ENCODE measurements around the gene PIAS4. TPM values are rescaled to one million over a fixed set of nuclear protein-coding genes. Genes with fewer than 3 reads are reported as not detected.

The PIAS4 gene
- total and polyA plus RNA-seq, 10 of the 15 experiments (the other 5 are each of a cell fraction or from before 2014, with no cell fraction given), result 0.13 to 25.1 (median 11.3) TPM

DNA sequence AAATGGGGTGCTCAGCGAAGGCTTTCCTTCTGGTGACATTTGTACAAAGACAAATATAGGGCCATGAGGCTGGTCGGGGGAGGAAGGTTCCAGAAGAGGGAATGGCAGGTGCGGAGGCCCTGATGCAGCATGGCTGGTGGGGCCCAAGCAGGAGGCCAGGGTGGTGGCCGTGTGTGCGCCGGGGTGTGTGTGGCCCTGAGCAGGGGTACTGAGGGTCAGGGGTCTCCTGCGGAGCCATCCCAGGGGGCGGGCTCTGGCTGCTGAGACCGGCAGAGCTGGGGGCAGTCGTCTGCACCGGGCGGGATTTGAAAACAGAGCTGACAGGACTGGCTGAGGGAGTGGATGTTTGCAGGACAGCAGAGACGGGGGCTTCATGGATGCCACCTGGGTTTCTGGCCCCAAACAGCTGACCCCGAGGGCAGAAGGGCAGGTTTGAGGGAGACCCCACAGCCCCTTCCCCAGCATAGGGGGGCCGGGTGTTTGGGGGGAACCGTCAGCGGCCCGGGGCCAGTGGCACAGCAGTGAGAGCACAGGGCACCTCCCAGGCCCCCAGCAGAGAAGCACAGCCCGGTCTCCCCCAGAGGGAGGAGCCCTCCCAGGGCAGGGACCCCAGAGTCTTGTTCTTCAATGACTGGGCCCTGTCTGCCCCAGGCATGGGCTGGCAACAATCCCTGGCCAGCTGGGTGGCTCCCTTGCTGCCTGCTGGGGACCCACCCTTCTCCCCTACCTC is 11.4 kb downstream of the PIAS4 start:
- no peaks in the 10 kb centered on the region for H3K9me3 ChIP-seq (replicated peaks; ENCODE audit: control insufficient read depth, insufficient read depth, low read length)
- RAD21 ChIA-PET (ENCODE audit: unreplicated experiment), result no interaction called here
- no peaks in the 10 kb centered on the region for H3K4me1 ChIP-seq (ENCODE audit: control insufficient read depth, insufficient read depth, low read length)
- FAIRE-seq (no peak), DNase-seq (ENCODE audit: low read depth, low spot score) (no peak), ATAC-seq (no peak)
- intact Hi-C loops (cut with micrococcal nuclease; ENCODE audit: unreplicated experiment), result no loop called here
- CTCF ChIA-PET, result no interaction called here
- WGBS (ENCODE audit: insufficient coverage, insufficient replicate concordance, low lambda C conversion rate, missing lambda C conversion rate), result 92% methylated on average over 17 of the region's 19 CpGs
- peaks cover 1% of the 10 kb centered on the region; the same call in 1 of the 2 replicates for H3K79me2 ChIP-seq (ENCODE audit: control insufficient read depth, insufficient read depth, low read length)
- SMC1A ChIA-PET (ENCODE audit: uncharacterized antibody, unreplicated experiment), result no interaction called here
- no peak overlapping the region for H3K4me3 ChIP-seq
- H3K9ac ChIP-seq (ENCODE audit: control insufficient read depth, insufficient read depth, low read length), result no peak overlapping the region
- no peak overlapping the region for H3K27ac ChIP-seq (ENCODE audit: control insufficient read depth, insufficient read depth)
- POLR2A ChIA-PET, result no interaction called here
- no TSS peak for BruUV-seq (replicated peaks)
- in situ Hi-C loops (cut with MboI), result no loop called here
- no peaks in the 10 kb centered on the region for H4K20me1 ChIP-seq (ENCODE audit: control insufficient read depth, insufficient read depth)
- no peak overlapping the region for H2AFZ ChIP-seq (ENCODE audit: control insufficient read depth, low read depth, low read length)
- peaks cover 3 to 6% of the 10 kb centered on the region in 2 experiments; a peak in 3 of 4 replicates for H3K36me3 ChIP-seq (ENCODE audit: control insufficient read depth in 2 of 2, insufficient read depth in 2 of 2, low read length in 1 of 2)
- no peak overlapping the region for H3K4me2 ChIP-seq (ENCODE audit: control insufficient read depth, insufficient read depth)
- H3K27me3 ChIP-seq (replicated peaks in 1 of 2; ENCODE audit: control insufficient read depth in 2 of 2, insufficient read depth in 2 of 2, low read length in 1 of 2), result no peaks in the 10 kb centered on the region
- TF ChIP-seq BRCA1 (IDR thresholded peaks at IDR 0.05; ENCODE audit: low read depth, low read length), result no peak
- no peak for TF ChIP-seq PAX5 (IDR thresholded peaks at IDR 0.05; ENCODE audit: borderline replicate concordance, low read depth, low read length)
- no peak for TF ChIP-seq NFYB (IDR thresholded peaks at IDR 0.05; ENCODE audit: insufficient read depth, low read depth, low read length)
- TF ChIP-seq, protein P1, sequence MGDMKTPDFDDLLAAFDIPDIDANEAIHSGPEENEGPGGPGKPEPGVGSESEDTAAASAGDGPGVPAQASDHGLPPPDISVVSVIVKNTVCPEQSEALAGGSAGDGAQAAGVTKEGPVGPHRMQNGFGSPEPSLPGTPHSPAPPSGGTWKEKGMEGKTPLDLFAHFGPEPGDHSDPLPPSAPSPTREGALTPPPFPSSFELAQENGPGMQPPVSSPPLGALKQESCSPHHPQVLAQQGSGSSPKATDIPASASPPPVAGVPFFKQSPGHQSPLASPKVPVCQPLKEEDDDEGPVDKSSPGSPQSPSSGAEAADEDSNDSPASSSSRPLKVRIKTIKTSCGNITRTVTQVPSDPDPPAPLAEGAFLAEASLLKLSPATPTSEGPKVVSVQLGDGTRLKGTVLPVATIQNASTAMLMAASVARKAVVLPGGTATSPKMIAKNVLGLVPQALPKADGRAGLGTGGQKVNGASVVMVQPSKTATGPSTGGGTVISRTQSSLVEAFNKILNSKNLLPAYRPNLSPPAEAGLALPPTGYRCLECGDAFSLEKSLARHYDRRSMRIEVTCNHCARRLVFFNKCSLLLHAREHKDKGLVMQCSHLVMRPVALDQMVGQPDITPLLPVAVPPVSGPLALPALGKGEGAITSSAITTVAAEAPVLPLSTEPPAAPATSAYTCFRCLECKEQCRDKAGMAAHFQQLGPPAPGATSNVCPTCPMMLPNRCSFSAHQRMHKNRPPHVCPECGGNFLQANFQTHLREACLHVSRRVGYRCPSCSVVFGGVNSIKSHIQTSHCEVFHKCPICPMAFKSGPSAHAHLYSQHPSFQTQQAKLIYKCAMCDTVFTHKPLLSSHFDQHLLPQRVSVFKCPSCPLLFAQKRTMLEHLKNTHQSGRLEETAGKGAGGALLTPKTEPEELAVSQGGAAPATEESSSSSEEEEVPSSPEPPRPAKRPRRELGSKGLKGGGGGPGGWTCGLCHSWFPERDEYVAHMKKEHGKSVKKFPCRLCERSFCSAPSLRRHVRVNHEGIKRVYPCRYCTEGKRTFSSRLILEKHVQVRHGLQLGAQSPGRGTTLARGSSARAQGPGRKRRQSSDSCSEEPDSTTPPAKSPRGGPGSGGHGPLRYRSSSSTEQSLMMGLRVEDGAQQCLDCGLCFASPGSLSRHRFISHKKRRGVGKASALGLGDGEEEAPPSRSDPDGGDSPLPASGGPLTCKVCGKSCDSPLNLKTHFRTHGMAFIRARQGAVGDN (IDR thresholded peaks at IDR 0.05), result no peak
- no peak for TF ChIP-seq JUNB (IDR thresholded peaks at IDR 0.05)
- TF ChIP-seq YY1 (IDR thresholded peaks at IDR 0.05; ENCODE audit: low read depth, low read length), result no peak
- no peak for TF ChIP-seq EGR1 (IDR thresholded peaks at IDR 0.05; ENCODE audit: borderline replicate concordance in 1 of 2, low read depth in 2 of 2, low read length in 2 of 2)
- no peak for TF ChIP-seq CREB1 (IDR thresholded peaks at IDR 0.05; ENCODE audit: low read depth)
- TF ChIP-seq HDGF (IDR thresholded peaks at IDR 0.05), result no peak
- TF ChIP-seq, protein P2, sequence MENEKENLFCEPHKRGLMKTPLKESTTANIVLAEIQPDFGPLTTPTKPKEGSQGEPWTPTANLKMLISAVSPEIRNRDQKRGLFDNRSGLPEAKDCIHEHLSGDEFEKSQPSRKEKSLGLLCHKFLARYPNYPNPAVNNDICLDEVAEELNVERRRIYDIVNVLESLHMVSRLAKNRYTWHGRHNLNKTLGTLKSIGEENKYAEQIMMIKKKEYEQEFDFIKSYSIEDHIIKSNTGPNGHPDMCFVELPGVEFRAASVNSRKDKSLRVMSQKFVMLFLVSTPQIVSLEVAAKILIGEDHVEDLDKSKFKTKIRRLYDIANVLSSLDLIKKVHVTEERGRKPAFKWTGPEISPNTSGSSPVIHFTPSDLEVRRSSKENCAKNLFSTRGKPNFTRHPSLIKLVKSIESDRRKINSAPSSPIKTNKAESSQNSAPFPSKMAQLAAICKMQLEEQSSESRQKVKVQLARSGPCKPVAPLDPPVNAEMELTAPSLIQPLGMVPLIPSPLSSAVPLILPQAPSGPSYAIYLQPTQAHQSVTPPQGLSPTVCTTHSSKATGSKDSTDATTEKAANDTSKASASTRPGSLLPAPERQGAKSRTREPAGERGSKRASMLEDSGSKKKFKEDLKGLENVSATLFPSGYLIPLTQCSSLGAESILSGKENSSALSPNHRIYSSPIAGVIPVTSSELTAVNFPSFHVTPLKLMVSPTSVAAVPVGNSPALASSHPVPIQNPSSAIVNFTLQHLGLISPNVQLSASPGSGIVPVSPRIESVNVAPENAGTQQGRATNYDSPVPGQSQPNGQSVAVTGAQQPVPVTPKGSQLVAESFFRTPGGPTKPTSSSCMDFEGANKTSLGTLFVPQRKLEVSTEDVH (IDR thresholded peaks at IDR 0.05; ENCODE audit: low read depth, partially characterized antibody), result no peak
- TF ChIP-seq CREM (IDR thresholded peaks at IDR 0.05; ENCODE audit: low read depth), result no peak
- TF ChIP-seq RELA (IDR thresholded peaks at IDR 0.05; ENCODE audit: borderline replicate concordance, partially characterized antibody), result no peak
- no peak for TF ChIP-seq ZNF24 (IDR thresholded peaks at IDR 0.05)
- no peak for TF ChIP-seq TCF3 (IDR thresholded peaks at IDR 0.05; ENCODE audit: borderline replicate concordance, insufficient read depth, low read depth, low read length)
- no peak for TF ChIP-seq DPF2 (IDR thresholded peaks at IDR 0.05)
